Right lobe of liver (tissue), 6 donors: ENCODE data around the gene PSKH1. TPM values are rescaled to one million over a fixed set of nuclear protein-coding genes. Genes with fewer than 3 reads are reported as not detected.

Experiments
- ATAC-seq, 4 donors: fragments of 200-7000 bp; cut with Tn5 transposase; one replicate each; pipeline ENCODE4 v1.9.1; 2020; ENCODE audit warnings: mild to moderate bottlenecking in 4 of 4, moderate library complexity in 4 of 4
- DNase-seq, 3 donors: peaks; one replicate each; pipeline ENCODE4 v3.0.0-alpha.2; 2020
- H3K27ac ChIP-seq, 3 donors: fragments of 200-600 bp; one replicate each; pipeline ENCODE4 v1.8.0; 2022
- H3K27me3 ChIP-seq, 2 donors: fragments of 200-600 bp; one replicate each; pipeline ENCODE4 v1.8.0; 2022
- H3K36me3 ChIP-seq, 4 donors: fragments of 200-600 bp; sonication (generic) in 1 of 4; one replicate each; pipeline versions ENCODE4 v1.5.1 to v1.8.0; 2017 to 2022; ENCODE audit warnings: control low read depth in 1 of 4
- H3K4me1 ChIP-seq, 4 donors: fragments of 200-600 bp; sonication (generic) in 1 of 4; one replicate each; pipeline versions ENCODE4 v1.5.1 to v1.8.0; 2017 to 2022; ENCODE audit warnings: control low read depth in 1 of 4
- H3K4me3 ChIP-seq, 3 donors: fragments of 200-600 bp; one replicate each; pipeline ENCODE4 v1.8.0; 2022
- H3K9me3 ChIP-seq, 4 donors: fragments of 200-600 bp; sonication (generic) in 1 of 4; one replicate each; pipeline versions ENCODE4 v1.5.1 to v1.8.0; 2017 to 2022; ENCODE audit warnings: control low read depth in 1 of 4
- CTCF ChIP-seq, 4 donors: fragments of 200-600 bp in 3 of 4; fragments of 450-650 bp in 1 of 4; IDR thresholded peaks; one replicate each; pipeline versions ENCODE4 v1.5.1 to v1.8.0; 2016 to 2022; ENCODE audit warnings: antibody characterized with exemption in 4 of 4, mild to moderate bottlenecking in 2 of 4
- POLR2A ChIP-seq: fragments of 450-650 bp; IDR thresholded peaks from one replicate; pipeline ENCODE4 v1.6.1; 2017; ENCODE audit warnings: antibody characterized with exemption, mild to moderate bottlenecking
- WGBS: methylation state at CpG from one replicate; pipeline ENCODE4 v1.1.6; 2018; ENCODE audit warnings: low coverage, low lambda C conversion rate; ENCODE audit not compliant: insufficient coverage; ENCODE audit errors: missing lambda C conversion rate; 5-methylcytosine and 5-hydroxymethylcytosine counted together
- intact Hi-C, 2 donors: fragments of 100-400 bp; cut with DNase I; formaldehyde crosslinking; loops; one replicate each; pipeline versions ENCODE4 v1.11.2 to v1.14.1; 2022
- total RNA-seq, 6 experiments: library from RNA; depleted of rRNA in 2 of 6; stranded (reverse); fragments of >200 nt in 2 of 6; fragmentation: NEBNext Ultra II Directional in 3 of 6; extraction: Animal tissue kit (Norgen Biotek cat#: 25700) in 3 of 6; gene quantifications; one replicate each; pipeline versions ENCODE4 v1.1.0 to v1.2.4, GENCODE V29; 2016 to 2023
- donor health status: DM: no; HTN: yes; CAD: no.
- donor health status: DM: no; HTN: no; CAD: no.
- donor health status: DM: no; HTN: no; CAD: no.
- donor health status: DM: no; HTN: yes; CAD: no.
- donor health status: DM: no; HTN: yes; CAD: no.

PSKH1 gene
- total RNA-seq, 6 experiments from 2014 or later = 6.7 to 22.6 (median 13.2) TPM

GRCh38 chr16:67950335-67950843, 57.3 kb downstream of the PSKH1 start:
- ATAC-seq (no peak), DNase-seq (no peak)
- H3K4me3 ChIP-seq = no peak overlapping the region
- H3K4me1 ChIP-seq = peaks cover 0 to 20% (median 12%) of the 10 kb centered on the region in 4 donors
- 73% methylated on average over 2 of the region's 16 CpGs for WGBS
- intact Hi-C loops = no loop called here
- no peaks in the 10 kb centered on the region for H3K27me3 ChIP-seq
- H3K36me3 ChIP-seq = peaks cover 0 to 43% (median 18%) of the 10 kb centered on the region in 4 donors
- no peak for TF ChIP-seq POLR2A
- no peaks in the 10 kb centered on the region for H3K9me3 ChIP-seq
- no peak overlapping the region for H3K27ac ChIP-seq

DNA sequence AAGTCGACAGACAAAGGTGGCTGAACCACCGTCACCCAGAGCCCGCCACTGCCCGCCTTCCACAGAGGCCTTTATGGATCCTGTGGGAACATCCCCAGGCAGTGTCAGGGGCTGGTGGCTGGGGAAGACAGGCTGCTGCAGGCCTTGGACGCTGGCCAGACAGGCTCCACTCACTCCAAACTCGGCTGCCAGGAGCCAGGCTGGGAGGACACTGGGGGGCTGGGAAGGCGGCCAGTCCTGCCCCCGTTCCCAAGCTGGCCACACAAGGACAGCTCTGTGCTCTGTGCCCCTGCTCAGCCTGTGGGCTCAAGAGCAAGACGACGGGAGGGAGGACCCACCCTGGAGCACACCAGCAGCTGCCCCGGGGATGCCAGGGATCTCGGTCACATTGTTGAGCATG, 58.4 kb downstream of the PSKH1 start:
- DNase-seq = peak in 1 of 3 donors; percentile 27
- TF ChIP-seq POLR2A (no peak), CTCF (IDR thresholded peaks at IDR 0.05) (no peak)
- no peak for ATAC-seq
- intact Hi-C loops = no loop called here
- no peaks in the 10 kb centered on the region for H3K27me3 ChIP-seq
- no peaks in the 10 kb centered on the region for H3K9me3 ChIP-seq
- H3K4me3 ChIP-seq = no peak overlapping the region
- H3K4me1 ChIP-seq = peaks cover 0 to 20% (median 12%) of the 10 kb centered on the region in 4 donors
- H3K27ac ChIP-seq = no peak overlapping the region
- no CpG with 5 or more reads among the region's 12 CpGs for WGBS
- peaks cover 0 to 40% (median 17%) of the 10 kb centered on the region in 4 donors for H3K36me3 ChIP-seq

GRCh38 chr16:67953641-67954375, 60.8 kb downstream of the PSKH1 start:
- Histone ChIP-seq H3K4me3 (no peak overlapping the region), H3K9me3 (no peaks in the 10 kb centered on the region), H3K27ac (peak overlapping the region; percentile 51 to 77 (median 69)), H3K36me3 (peaks cover 0 to 25% (median 14%) of the 10 kb centered on the region in 4 donors), H3K4me1 (peaks cover 0 to 20% (median 12%) of the 10 kb centered on the region in 4 donors), H3K27me3 (no peaks in the 10 kb centered on the region)
- no peak for TF ChIP-seq POLR2A
- TF ChIP-seq CTCF (IDR thresholded peaks at IDR 0.05) = no peak
- 13% methylated on average over 2 of the region's 8 CpGs for WGBS
- intact Hi-C loops = no loop called here
- ATAC-seq (peak; percentile 6 to 55 (median 46)), DNase-seq (no peak)

DNA sequence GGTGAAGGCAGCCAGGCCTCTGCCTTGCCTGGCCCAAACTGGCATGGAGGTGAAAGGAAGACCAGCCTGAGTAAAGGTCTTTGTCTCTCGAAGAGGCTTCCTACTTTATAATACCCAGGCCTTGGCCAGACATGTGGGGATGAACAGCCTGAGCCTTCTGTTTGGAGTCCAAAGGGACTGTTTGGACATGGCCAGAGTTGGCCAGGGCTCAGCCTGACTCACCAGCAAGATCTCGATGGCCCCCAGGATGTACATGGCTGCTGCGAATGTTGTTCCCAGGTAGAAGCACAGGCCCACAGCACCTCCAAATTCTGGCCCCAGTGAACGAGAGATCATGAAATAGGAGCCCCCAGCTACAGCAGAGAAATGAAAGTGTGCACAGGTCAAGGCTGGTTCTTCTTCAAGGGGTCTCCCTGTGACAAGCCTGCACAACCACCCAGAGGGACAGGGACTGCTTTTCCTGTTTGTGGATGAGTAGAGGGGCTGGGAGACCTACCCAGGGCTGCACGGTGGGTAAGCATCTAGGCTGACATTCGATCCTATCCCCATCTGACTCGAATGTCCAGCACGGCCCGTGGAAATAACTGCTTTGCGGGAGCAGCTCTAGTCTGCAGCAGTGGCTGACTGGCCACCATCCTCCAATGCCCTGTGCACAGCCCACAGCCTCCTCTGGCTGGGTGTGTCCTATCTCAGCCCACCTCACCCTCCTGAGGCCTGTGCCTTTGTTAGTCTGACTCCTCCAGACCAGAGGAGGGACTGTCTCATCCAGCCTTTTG, 61.6 kb downstream of the PSKH1 start:
- 17% methylated on average over 1 of the region's 10 CpGs for WGBS

More for the DNA sequence above, 61.6 kb downstream of the PSKH1 start:
- Histone ChIP-seq H3K4me1 (peaks cover 0 to 20% (median 12%) of the 10 kb centered on the region in 4 donors), H3K27me3 (no peaks in the 10 kb centered on the region), H3K27ac (peak overlapping the region; percentile 51 to 77 (median 69)), H3K9me3 (no peaks in the 10 kb centered on the region), H3K4me3 (no peak overlapping the region), H3K36me3 (peaks cover 0 to 20% (median 14%) of the 10 kb centered on the region in 4 donors)
- TF ChIP-seq CTCF (IDR thresholded peaks at IDR 0.05) (no peak), POLR2A (no peak)
- intact Hi-C loops = no loop called here
- DNase-seq (peak; percentile 73 to 79 (median 79)), ATAC-seq (peak; percentile 92 to 94 (median 92))
